ENCODE results near the gene MAP1LC3B2.

The MAP1LC3B2 gene

DNA sequence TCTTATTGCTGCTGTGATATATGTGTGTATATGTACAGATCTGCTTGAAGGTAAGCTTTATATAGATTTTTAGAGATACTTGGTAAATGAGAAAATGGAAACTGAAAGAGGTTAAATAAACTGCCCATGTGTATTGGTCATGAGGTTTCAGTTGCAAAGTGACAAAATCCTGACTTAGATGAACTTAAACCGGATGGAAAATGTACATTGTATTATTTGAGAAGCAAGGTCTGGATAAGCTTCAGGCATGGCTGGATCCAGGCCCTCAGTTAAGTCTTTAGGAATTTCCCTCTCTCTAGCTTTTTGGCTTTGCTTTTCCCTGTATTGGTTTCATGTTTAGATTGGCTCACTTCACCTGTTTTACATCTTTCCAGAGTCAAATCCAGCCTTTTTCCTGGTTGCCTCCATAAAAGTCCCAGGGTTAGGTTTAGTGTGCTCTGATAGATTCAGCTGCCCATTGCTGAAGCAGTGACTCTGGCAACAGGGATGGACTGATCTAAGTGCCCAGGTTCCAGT lies 21.0 kb upstream of the MAP1LC3B2 start:
- TF ChIP-seq, protein P1, sequence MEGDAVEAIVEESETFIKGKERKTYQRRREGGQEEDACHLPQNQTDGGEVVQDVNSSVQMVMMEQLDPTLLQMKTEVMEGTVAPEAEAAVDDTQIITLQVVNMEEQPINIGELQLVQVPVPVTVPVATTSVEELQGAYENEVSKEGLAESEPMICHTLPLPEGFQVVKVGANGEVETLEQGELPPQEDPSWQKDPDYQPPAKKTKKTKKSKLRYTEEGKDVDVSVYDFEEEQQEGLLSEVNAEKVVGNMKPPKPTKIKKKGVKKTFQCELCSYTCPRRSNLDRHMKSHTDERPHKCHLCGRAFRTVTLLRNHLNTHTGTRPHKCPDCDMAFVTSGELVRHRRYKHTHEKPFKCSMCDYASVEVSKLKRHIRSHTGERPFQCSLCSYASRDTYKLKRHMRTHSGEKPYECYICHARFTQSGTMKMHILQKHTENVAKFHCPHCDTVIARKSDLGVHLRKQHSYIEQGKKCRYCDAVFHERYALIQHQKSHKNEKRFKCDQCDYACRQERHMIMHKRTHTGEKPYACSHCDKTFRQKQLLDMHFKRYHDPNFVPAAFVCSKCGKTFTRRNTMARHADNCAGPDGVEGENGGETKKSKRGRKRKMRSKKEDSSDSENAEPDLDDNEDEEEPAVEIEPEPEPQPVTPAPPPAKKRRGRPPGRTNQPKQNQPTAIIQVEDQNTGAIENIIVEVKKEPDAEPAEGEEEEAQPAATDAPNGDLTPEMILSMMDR (conservative IDR thresholded peaks at IDR 0.05; ENCODE audit: low read depth, low read length), result no peak
- Histone ChIP-seq H3K27me3 (ENCODE audit: insufficient read depth, low read depth) (no peaks in the 10 kb centered on the region), H3K4me3 (IDR thresholded peaks at IDR 0.05; ENCODE audit: insufficient read depth, low read depth, low read length) (no peak overlapping the region), H3K9ac (peak overlapping the region; percentile 41; the same call in 1 of the 2 replicates), H3K27ac (peak overlapping the region; percentile 75), H3K79me2 (ENCODE audit: insufficient read depth, low read depth) (no peaks in the 10 kb centered on the region), H3K4me1 (ENCODE audit: low read depth, poor library complexity, severe bottlenecking) (peaks cover 46% of the 10 kb centered on the region), H4K20me1 (ENCODE audit: insufficient read depth) (no peaks in the 10 kb centered on the region), H3K4me2 (peak overlapping the region; percentile 81), H3K36me3 (ENCODE audit: insufficient read depth) (no peaks in the 10 kb centered on the region), H2AFZ (ENCODE audit: low read depth) (no peak overlapping the region)

DNA sequence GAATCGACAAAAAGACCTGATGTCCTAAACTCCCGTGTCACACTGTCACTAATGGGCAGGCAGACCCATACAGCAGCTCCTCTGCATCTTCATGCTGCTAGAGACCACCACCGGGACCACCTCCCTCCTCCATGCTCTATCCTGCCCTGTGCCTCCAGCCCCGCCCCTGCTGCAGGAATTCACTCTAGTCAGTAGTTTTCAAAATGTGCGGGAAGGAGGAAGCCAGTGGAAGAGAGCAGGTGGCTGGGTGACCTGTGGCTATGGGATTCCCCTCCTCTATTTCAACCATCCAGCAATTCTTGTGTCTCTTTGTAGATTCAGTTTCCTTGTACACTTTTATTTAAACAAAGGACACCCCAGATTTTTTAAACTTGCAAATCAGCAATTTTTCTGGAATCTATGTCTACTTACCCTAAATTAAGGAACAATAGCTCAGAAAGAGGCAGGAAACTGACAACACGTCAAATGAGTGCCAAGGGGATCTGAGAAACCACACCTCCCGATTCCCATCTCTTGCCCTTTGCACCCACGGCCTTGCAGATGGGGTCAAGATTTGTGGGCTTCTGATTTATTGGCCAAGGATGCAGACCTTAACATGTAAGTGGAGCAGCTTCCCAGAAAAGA lies 20.4 kb upstream of the MAP1LC3B2 start:
- no peaks in the 10 kb centered on the region for H3K27me3 ChIP-seq (ENCODE audit: insufficient read depth, low read depth)
- no peaks in the 10 kb centered on the region for H3K36me3 ChIP-seq (ENCODE audit: insufficient read depth)
- no peak overlapping the region for H3K9ac ChIP-seq
- H3K79me2 ChIP-seq (ENCODE audit: insufficient read depth, low read depth), result no peaks in the 10 kb centered on the region
- H3K4me3 ChIP-seq (IDR thresholded peaks at IDR 0.05; ENCODE audit: insufficient read depth, low read depth, low read length), result no peak overlapping the region
- H3K27ac ChIP-seq, result peak overlapping the region; percentile 75
- H3K4me2 ChIP-seq, result peak overlapping the region; percentile 81
- peaks cover 46% of the 10 kb centered on the region for H3K4me1 ChIP-seq (ENCODE audit: low read depth, poor library complexity, severe bottlenecking)
- H4K20me1 ChIP-seq (ENCODE audit: insufficient read depth), result no peaks in the 10 kb centered on the region
- TF ChIP-seq, protein P1 (conservative IDR thresholded peaks at IDR 0.05; ENCODE audit: low read depth, low read length), result no peak
- no peak overlapping the region for H2AFZ ChIP-seq (ENCODE audit: low read depth)

DNA sequence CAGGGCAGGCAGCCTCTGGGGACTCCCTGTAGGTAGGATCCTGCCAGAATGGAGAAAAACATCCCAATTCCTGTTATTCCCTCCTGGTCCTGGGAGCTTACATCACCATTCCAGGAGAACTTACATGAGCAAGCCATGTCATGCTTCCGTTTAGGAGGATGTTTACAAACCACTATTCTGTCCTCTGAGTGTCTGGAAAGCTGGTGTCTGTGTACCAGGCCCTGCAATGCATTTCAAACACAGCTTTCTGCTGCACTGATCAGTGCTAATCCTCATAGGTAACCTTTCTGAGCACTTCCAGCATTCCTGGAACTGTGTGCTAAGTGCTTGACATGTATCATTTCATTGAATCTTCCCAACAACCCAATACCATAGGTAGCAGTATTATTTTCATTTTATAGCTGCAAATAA lies 19.8 kb upstream of the MAP1LC3B2 start:
- no peak overlapping the region for H2AFZ ChIP-seq (ENCODE audit: low read depth)
- peak overlapping the region; percentile 81; the same call in 1 of the 2 replicates for H3K4me2 ChIP-seq
- H3K4me1 ChIP-seq (ENCODE audit: low read depth, poor library complexity, severe bottlenecking), result peaks cover 46% of the 10 kb centered on the region
- TF ChIP-seq, protein P1 (conservative IDR thresholded peaks at IDR 0.05; ENCODE audit: low read depth, low read length), result no peak
- no peaks in the 10 kb centered on the region for H3K27me3 ChIP-seq (ENCODE audit: insufficient read depth, low read depth)
- H3K4me3 ChIP-seq (IDR thresholded peaks at IDR 0.05; ENCODE audit: insufficient read depth, low read depth, low read length), result no peak overlapping the region
- H4K20me1 ChIP-seq (ENCODE audit: insufficient read depth), result no peaks in the 10 kb centered on the region
- H3K9ac ChIP-seq, result no peak overlapping the region
- peak overlapping the region; percentile 75; the same call in 1 of the 2 replicates for H3K27ac ChIP-seq
- H3K79me2 ChIP-seq (ENCODE audit: insufficient read depth, low read depth), result no peaks in the 10 kb centered on the region
- no peaks in the 10 kb centered on the region for H3K36me3 ChIP-seq (ENCODE audit: insufficient read depth)

DNA sequence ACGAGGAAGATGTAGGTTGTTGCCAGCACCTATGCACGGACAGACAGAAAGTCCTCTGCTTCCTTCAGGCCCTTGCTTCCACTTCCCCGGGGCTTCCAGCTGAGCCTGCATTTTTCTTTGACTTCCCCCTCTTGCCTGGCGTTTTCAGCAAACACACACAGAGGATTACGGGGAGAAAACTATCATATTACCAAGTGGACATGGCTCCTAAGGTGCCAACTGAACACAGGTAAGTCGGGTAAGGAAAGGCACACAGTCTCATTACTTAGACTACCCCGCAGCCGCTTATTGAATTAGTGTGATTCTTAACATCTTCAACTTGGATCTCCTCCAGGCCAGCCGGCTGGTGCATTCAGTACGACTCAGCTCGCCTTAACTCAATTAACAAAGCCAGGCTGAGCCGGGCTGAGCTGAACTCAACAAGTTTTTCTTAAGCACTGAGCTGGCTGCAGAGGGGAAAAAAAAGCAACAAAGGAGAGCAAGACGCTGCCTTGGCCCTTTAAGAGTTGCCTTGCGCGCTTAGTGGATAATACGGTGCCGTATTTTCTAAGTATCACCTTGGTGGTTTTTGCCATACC lies 19.2 kb upstream of the MAP1LC3B2 start:
- no peaks in the 10 kb centered on the region for H4K20me1 ChIP-seq (ENCODE audit: insufficient read depth)
- H3K27me3 ChIP-seq (ENCODE audit: insufficient read depth, low read depth), result no peaks in the 10 kb centered on the region
- no peak overlapping the region for H3K4me2 ChIP-seq
- TF ChIP-seq, protein P1 (conservative IDR thresholded peaks at IDR 0.05; ENCODE audit: low read depth, low read length), result no peak
- no peak overlapping the region for H3K9ac ChIP-seq
- no peak overlapping the region for H2AFZ ChIP-seq (ENCODE audit: low read depth)
- H3K27ac ChIP-seq, result no peak overlapping the region
- no peaks in the 10 kb centered on the region for H3K36me3 ChIP-seq (ENCODE audit: insufficient read depth)
- H3K4me3 ChIP-seq (IDR thresholded peaks at IDR 0.05; ENCODE audit: insufficient read depth, low read depth, low read length), result no peak overlapping the region
- peaks cover 42% of the 10 kb centered on the region for H3K4me1 ChIP-seq (ENCODE audit: low read depth, poor library complexity, severe bottlenecking)
- H3K79me2 ChIP-seq (ENCODE audit: insufficient read depth, low read depth), result no peaks in the 10 kb centered on the region

Data from KMS-11 (cell line).